ENCODE results near the gene CCDC85A.

The CCDC85A gene

DNA sequence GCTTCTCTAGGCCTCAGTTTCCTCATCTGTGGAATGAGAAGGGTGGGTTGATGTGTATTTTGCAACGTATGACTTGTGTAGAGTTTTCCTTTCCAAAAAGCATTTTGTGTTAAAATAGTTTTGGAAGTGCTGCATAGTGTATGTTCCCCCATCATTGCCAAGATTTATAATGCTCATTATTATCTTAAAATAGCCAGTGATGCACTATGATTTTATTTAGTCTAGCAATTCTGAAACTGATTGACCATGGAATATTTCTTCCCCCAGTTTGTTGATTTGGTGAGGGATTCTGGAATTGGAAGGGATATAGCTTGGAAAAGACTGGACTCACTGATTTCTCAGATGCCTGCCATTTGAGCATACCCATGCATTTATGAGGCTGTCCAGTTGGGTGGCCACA is 130.6 kb downstream of the CCDC85A start:
- no peak for DNase-seq

DNA sequence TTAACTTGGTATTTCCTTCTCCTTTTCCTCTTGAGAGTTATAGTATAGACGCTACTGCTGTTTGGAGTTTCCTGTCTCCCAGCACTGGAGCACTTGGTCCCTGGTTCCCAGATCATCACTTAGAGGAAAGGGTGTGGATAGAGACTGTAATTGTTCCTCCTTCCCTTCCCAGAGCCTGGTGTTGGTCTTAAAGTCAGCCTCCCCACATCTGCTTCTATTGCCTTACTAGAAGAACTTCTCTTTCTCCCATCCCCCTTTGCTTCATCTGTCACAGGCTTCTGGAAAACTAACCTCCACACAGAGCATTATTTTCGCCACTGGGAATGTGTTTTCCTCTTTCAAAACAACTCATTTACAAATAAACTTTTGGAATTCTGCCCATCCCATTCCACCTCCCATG is 131.0 kb downstream of the CCDC85A start:
- DNase-seq, result no peak

DNA sequence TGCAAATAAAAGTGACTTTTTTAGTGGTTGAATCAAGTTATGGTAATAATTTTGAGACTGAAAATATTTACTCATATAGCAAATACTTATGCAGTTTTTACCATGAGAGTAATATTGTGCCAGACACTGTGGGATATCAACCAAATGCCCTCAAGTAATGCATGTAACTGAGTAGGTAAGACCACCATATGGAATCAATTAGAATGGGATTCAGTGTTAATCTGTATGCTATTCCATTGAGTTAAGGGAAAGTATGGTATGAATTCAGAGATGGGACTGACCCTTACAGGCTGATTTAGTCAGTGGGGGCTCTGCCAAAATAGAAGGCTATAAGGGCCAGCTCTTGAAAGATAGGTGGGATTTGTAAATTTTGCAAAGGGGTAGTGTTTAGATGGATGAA is 131.6 kb downstream of the CCDC85A start:
- no peak for DNase-seq

DNA sequence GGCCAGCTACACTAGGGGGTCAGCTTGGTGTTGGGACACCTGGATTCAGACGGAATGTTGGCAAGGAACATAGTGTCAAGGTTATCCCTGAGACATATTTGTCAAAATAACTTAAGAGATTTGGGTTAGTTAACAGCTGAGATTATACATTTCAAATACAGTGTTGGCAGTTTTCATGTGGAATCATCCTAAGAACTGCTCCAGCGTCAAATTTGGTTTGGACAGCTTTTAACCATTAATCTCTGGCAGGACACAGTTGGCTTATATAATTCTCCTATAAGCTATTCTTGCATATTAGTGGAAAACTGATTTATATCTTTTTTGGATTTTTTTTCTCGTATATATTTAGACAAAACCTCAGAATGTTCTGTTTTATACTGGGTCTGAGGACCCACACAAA is 132.2 kb downstream of the CCDC85A start:
- DNase-seq, result no peak

DNA sequence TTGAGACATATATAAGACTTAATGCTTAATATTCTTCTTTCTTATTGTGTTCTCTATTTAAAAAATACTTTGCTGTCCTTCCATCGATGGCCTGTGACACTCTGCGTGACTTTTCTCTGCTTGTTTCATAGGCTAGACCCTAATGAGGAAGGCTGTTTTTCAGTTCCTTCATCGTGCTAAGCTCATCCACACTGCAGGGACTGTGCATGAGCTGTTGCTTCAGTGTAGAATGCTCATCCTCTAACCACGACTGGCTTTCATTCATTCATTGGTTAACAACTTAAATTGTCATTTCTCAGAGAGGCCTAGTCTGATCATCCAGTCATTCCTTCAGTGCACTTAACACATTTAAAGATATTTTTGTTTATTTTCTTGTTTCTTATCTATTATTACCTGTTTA is 134.4 kb downstream of the CCDC85A start:
- DNase-seq, result no peak

DNA sequence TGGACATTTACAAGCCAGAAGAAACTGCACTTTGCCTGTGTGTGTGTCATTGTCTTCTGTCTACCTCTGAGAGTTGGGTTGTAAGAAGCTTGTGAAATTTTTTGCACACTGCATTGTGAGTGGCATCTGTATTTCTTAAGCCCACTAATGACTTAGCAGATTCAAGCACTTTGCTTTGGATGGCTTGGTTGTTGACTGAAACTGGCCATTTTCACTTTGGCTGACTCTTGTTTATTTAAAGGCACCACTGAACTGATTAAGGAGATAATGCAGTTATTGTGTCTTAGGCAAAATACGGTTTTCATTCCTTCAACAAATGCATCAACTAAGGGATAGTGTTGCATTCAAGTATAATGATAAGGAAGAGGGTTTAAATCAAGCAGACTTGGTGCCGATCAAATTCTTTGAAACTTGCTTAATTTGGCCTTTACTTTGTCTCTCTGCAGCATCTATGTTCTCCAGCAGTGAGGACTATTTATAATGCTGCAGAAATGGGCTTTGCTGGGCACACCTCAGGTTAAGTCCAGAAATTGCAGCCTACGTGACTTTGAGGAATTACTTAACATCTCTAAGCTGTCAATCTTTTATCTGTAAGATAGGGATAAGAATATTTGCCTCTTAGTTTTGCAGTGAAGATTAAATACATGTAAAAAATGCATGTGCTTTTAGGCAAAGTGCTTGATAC is 142.0 kb downstream of the CCDC85A start:
- DNase-seq, result no peak

DNA sequence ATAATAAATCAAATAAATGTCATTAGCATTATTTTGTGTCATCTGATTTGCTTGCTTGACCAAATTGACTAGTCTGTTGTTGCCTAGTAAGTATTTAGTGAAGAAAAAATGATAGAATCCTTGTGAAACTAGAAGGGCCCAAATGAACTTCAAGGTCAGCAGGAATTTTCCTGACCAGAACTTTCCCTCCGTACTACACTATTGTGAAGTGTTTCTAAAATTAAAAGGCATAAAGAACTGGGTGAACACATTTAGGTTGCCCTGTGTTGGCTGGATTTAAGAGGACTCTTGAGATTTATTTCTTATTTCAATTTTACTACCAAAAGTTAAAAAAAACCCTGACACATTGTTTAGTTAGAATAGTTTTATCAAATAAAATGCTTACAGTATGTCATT is 142.6 kb downstream of the CCDC85A start:
- DNase-seq, result no peak

DNA sequence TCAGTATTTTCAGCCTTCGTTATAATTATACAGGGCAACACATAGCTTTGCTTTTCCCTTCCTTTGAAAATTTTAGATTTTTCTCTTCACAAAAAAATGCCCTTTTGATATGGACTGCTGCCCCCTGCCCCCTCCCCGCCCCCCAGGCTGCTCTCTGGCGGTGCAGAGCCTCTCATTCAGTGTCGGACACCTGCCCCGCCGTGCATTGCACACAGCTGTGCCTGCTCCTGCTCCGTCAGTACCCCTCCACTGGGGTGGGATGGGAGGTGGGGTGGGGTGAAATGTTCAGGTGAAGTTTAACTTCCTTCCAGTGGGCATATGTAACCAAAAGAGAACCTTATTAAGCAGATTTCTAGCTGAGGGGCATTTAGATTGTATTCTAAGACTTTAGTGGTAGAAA is 148.0 kb downstream of the CCDC85A start:
- no peak for DNase-seq

DNA sequence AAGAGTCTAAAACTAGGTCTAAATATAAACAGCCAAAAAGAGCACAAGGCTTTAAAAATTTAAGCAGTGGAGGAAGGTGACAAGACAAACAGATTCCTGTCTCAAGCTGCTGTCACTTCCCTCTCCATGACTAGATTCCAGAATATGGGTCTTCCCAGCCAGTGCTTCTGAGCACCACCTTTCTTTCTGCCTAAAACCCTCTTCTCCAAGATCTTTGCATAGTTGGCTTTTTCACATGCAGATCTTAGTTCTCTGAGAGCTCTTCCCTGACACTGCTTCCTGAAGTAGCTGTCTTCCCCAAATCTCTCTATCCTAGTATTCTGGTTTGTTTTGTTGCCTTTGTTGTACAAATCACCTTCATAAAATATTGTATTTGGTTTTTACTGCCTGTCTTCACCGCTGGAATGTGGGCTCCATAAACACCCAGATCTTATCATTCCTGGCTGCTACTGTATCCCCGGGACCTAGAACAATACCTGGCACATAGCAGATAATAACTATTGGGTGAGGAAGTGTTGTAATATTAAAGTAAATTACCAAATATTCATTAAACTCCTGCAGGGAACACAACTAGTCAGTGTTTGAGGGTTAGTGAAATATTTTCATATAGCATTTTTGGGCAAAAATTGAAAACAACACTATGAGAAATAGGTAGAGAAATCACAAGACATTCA is 150.2 kb downstream of the CCDC85A start:
- DNase-seq, result no peak

DNA sequence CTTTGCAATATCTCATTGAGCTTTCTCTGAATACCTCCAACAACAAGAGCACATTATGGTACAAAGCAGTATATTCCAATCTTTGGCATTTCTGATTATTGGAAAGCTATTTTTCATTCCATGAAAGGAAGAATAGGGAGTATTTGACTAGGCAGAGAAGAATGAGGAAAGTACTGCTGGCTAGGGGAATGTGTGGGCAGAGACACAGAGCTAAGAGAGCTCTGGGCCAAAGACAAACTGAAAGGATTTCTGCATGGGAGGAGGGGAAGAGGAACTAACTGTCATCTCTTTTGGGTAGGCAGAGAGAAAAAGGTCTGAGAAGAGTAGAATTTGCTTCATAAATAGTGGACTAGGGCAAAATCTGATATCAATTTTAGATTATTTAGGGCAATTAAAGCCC is 150.8 kb downstream of the CCDC85A start:
- no peak for DNase-seq

DNA sequence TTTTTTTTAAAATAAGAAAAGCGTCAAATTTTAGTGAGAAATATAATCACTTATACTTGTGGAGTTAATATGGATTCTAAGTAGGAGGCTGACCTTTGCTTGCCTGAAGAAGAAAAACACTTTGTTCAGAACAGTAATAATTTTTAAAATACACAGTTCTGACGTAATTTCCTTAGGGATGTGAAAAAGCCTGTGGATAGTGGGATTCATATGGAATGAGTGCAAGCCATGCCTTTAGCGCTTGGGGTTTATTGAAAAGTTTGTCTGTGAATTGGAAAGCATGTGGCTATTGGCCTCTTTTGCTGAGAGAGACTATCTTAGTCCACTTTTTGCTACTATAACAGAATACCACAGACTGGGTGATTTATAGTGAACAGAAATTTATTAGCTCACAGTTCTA is 151.3 kb downstream of the CCDC85A start:
- no peak for DNase-seq

DNA sequence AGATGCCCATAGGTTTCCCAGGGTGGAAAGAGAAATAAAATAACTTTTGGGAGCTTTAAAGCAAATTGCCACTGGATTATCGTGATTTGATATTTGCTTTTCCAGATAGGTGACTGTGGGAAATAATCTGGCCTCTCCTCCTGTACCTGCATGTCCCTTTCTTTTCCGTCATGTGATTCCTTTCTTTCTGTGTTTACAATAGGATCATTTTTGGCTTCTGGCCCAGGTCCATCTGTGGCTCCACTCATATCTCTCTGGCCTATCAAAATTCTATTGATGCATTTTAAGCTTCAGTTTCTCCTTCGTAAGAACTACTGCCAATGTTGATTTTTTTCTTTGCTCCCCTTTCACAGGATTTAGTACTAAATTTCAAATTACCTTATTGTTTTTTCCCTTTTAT is 153.6 kb downstream of the CCDC85A start:
- DNase-seq, result peak; percentile 90

DNA sequence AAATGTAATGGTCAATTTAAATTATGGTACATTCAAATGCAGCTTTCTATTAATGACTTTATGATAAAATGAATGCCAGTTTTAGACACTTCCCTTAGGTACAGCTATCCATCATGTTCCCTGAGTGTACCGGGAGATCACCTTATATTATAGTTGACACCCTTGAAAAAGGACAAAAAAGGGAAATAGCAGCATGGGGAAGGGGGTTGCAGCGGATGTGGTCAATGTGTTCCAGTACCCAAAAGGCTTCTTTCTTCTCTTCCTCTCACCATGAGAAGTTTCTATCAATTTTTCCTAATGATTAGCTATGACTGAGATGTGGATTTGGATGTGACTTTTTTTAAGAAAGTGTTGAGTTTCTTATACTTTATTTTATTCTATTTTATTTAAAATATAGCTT is 154.4 kb downstream of the CCDC85A start:
- no peak for DNase-seq

DNA sequence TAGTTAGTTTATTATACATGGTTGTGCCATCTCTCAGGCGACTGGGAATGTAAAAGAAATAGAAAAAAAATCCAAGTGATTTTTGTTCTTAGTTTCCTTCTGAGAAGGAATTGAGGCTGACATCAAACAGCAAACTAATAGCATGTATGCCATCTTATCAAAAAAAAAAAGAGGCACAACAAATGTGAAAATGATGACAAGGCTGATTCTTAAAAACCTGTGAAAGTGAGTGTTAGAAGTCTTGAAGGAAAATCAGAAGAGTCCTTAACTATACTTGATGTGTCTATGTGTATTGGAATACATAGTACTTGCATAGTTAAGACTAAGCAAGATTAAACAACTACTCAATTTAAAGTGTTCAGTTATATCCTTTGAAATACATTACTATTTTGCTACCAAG is 161.0 kb downstream of the CCDC85A start:
- DNase-seq, result no peak

DNA sequence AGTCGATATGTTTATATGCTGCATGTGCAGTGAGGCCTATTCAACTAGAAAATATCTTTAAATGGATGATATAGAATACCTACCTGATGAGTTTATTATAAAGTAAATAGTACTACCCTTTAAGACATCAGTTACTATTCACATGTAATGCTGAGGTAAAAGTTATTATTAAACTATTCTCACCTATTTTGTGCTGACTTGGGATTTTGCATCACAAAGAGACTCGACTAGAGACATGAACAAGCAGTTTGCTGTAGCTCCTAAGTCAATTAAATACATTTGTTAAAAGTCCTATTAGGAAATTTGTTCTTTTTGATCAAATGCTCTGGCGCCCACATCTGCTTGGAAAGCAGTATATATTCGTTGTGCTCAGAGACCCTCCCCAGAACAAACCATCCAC is 164.1 kb downstream of the CCDC85A start:
- no peak for DNase-seq

DNA sequence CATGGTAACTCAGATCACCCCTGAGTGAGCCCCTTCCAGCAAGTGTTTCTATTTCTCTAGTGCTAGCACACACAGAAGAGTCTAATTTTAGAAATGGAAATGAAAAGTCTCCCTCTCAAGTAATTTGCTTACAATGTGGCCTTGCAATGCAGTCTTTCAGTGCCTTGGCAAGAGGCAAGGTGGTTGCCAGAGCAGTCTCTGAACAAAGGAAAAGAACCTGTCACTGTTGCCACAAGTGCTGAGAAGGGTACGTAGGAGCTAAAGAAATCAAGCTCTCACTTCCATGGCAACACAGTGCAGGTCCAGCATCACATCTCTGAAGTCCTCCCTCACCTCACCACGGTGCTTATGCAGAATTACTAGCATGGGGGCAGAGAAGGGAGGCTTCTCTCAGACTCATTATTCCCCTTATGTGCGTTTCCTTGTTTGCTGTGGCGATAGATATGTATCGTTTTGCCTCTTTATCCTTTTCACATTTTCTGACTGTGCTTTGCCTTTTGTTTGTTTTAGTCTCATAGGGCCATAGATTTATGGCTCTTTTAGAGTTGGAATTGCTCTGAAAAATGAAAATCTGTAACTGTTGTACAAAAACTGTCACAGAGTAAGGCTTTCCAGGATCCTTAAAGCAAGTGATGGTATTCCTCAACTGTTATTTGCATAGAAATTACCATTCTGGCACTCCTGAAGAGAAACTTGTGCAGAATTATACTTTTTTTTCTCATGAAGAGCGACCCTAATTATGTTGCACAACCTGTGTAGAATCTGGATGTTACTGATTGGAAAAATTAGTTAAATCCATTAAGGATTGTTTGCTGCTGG is 164.8 kb downstream of the CCDC85A start:
- DNase-seq, result no peak

DNA sequence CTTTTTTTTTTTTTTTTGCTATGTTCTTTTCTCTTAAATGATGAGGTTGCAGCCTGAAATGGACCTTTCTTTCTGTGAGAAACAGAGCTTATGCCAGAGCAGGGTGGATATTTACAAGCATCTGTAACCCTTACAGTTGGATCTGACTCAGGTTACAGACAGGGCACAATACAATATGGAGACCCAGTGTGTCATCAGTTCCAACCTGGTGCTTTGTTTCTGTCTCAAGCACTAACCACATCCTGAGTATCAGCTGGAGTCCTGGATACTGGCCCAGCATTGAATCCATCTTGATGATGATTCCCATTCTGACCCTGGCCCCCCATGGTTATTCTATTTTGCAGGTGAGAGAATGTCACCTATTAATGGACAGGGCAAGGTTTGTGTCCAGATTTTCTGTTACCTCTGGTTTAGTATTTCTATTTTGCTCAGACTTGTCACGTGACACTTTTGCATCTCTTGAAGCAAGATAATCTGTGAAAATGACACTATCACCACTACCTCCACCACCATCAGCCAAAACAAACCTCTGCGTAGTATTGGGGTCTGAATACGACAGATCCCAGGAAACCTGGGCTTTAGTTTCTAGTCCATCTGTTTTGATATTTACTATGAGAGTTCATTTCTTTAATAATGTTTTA is 174.0 kb downstream of the CCDC85A start:
- DNase-seq, result peak; percentile 24

DNA sequence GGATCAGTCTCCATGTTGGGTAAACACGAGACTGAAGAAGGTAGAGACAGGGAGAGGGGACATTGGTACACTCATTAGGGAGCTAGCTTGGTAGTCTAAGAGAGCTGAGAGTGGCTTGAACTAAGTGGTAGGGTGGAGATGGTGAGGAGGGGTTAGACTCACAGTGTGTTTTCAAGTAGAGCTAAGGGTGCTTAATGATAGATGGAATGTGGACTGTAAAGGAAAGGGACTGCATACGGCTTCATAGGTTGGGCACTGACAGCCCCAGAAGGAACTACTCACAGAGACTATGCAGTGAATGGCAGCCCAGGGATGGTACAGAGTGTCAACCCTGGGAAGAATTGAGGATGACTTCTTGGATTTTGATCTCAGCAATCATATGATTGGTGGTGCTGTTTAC is 178.1 kb downstream of the CCDC85A start:
- no peak for DNase-seq

DNA sequence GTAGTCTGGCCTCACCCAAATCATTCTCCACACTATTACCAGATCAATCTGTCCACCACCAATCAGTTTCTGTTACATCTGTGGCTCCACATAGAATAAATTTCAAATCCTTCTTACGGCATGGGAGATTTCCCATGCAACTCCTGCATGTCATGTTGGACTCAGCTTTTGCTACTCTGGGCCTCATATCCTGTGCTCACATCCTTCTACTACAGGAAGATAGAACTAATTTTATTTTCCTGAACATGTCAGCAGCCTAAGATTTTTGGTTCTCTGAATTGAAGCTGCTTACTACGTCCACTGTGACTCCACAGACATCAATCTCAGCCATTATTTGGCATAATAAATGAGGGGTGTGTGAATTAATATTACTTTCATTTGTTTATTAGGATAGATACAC is 181.1 kb downstream of the CCDC85A start:
- DNase-seq, result no peak

DNA sequence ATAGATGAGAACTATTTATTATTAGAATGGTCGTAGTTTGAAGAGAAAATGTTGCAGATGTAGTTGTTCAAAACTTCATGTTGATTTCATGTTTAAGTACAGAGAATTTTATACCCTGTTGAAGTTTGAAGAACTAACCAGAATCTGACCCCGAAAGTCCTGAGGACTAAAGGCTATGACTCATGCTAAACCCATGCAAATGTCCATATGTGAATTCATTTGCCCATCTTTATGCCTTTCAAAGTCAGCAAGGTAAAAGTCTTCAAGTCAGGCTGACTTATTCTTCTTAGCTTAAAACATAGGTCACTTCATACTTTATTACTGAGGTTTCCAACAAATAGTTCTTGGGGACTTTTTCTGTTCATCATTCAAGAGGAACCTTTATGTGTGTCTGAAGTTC is 185.5 kb downstream of the CCDC85A start:
- DNase-seq, result no peak

DNA sequence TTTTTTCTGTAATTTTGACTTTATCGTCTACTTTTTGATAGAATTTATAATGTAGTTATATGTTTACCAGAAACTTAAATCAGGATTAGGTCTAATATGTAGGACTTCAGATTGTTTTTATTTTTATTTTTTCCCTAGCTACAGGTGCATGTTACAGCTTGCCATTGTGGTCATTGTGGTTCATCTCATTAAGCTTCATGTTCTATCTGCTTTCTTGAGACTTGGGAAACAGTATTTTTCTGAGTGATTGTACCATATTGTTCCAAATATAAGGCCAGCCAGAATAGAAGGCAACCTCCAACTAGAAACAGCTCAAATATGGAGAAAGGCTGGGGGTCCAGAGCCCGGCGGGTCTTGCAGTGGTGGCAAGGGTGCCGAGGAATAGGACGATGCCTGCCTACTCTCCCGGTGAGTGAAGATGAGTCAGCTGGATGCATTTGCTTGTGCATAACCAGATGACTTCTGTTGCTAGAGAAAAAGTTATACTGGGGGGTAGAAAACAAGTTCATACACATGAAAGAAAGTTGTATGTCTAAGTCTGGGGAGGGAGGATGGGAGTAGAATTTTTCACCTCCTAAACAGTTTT is 188.4 kb downstream of the CCDC85A start:
- no peak for DNase-seq

DNA sequence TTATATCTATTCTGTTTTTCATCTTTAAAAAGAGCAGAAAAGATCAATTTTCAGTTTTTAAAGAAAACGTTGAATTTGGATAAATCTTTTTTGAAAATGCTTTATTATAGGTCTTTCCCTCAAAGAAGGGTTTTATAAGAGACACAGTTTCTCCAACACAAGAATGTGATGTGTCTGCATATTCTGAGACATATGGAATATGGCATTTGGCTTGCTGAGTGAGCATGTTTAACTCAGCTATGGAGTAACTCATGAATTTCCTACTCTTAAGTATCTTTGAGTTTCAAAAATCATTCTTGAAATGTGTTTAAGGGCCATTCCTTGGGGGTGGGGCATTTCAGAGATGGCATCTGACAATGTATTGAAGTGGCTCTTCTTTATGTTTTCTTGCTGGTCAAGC is 191.5 kb downstream of the CCDC85A start:
- DNase-seq, result no peak
